HG03045 (cell line): ENCODE data around the gene PPARG.
"Not testable (repeated sequence)": the region's sequence is repeated elsewhere in the genome, so short reads cannot be mapped to it uniquely, and the experiment has no call there.

Source experiments
- ATAC-seq: cut with Tn5 transposase; IDR thresholded peaks from one replicate; pipeline ENCODE4 v1.9.1; 2021; ENCODE audit warnings: mild to moderate bottlenecking, moderate library complexity; ENCODE audit not compliant: unreplicated experiment

Gene PPARG

DNA sequence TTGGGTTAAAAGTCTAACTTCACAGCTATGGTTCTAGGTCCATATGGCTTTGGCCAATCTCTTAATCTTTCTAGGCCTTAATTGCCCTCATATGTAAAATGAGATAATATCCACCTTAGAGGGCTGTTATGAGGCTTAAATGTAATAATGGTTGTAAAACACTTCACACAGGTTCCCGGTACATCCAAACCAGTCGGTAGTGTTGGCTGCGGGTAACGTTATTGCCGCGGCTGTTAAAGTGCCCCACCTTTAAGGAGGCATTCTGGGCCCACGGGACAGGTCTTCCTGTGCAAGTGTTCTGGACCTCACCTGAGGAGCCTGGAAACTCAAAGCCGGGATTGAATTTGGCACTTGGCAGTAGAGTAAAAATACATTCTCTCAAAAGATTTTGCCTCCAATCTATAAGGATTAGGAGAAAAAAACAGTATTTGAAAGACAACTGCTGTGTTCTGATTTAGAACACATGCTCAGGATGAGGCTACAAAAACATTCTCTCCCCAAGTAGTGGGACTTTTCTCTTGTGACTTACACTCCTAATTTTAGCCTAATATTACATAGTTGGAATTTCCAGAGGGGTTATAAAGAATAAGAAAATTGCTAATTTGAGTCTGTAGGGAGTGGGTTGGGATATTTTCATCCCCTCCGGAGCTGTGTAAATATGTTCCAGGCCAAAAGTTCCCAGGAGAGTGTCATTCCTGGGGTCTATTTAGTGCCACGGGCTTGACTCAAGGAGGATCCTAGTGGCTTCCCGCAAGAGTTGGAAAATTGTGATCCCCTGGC is 150.5 kb downstream of the PPARG start:
- no peak for ATAC-seq

DNA sequence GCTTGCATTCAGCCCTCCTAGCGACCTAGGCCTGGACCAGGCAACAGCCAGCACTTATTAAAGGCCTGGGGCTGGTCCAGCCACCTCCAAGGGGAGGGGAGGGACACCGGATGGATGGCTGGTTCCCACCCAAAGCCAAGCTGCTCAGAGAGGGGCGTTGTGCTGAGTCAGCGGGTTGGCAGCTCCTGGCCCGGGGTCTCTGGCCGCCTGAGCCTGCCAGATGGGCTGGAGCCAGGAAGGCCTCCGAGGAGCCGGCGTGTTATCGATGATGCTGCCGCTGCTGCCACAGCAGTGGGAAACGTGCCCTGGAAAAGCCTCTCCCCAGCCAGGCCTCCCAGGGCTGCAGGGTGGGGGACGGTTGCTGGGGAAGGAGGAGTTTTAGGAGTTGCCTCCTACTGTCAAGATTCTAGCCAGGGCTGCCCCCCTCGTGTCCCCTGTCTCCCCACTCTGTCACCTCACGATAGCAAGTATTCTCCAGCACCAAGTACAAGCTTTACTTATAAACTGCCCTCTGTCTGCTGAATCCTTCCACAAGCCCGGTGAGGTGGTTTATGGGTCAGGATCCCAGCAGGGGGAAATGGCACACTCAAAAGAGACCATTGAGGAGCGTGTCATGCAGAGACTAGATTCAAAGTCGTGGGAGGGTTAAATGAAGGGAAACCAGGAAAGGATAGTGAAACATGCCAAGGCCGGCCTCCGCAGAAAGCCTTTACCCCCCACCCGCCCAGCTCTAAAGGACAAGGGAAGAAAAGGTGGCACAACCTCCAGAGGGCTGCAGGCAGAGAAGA is 152.3 kb downstream of the PPARG start:
- no peak for ATAC-seq

- ATAC-seq: no peak
Observed at GRCh38 chr3:12442654-12443501, 154.0 kb downstream of the PPARG start.

- no peak for ATAC-seq
Observed at GRCh38 chr3:12443781-12444522, 155.1 kb downstream of the PPARG start.

- no peak for ATAC-seq
Observed at GRCh38 chr3:12444582-12445471, 156.0 kb downstream of the PPARG start.

DNA sequence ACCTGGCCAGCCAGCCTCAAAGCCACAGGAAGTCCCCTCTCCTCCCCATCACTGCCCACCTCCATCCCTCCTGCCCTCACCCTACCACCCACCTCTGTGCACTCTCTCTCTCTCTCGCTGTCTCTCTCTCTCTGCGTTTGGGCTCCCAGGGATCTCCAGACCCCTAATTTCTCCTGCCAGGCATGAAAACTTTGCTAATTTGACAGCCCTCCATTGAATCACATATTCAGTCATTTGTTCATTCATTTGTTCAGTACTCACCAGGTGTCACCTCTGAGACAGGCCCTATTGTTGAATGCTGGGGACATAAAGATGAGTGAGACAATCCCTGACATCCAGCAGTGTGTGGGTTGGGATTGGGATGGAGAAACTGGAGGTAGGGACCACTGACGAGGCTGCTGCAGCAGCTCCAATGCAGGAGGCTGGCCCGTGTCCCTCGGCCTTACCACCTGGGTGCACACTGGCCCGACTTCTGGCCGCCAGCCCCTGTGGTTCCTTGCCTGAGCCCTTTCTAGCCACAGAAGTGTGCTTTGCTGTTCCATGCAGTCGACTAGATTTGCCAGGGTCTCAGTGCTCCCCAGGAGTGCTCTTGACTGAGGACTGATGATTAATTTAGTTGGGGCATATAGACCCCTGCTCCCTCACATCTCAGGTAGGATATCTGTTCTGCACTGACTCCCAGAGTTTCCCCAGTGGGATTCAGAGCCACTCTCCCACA is 156.8 kb downstream of the PPARG start:
- no peak for ATAC-seq

DNA sequence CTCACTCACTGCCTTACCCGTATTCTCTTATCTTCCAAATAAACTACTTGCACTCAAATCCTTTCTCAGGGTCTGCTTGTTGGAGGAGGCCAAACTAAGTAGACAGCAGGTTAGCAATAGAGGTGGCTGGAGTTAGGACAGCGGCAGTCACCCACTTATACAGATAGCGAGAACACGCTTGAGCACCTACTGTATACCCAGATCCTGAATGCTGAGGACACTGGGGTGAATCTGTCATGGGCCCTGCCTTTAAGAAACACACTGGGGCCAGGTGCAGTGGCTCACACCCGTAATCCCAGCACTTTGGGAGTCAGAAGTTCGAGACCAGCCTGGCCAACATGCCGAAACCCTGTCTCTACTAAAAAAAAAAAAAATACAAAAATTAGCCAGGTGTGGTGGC is 157.4 kb downstream of the PPARG start:
- no peak for ATAC-seq

- no peak for ATAC-seq
Observed at GRCh38 chr3:12447075-12447474, 158.2 kb downstream of the PPARG start.

- not testable (repeated sequence) for ATAC-seq
Observed at GRCh38 chr3:12448404-12449202, 159.7 kb downstream of the PPARG start.

DNA sequence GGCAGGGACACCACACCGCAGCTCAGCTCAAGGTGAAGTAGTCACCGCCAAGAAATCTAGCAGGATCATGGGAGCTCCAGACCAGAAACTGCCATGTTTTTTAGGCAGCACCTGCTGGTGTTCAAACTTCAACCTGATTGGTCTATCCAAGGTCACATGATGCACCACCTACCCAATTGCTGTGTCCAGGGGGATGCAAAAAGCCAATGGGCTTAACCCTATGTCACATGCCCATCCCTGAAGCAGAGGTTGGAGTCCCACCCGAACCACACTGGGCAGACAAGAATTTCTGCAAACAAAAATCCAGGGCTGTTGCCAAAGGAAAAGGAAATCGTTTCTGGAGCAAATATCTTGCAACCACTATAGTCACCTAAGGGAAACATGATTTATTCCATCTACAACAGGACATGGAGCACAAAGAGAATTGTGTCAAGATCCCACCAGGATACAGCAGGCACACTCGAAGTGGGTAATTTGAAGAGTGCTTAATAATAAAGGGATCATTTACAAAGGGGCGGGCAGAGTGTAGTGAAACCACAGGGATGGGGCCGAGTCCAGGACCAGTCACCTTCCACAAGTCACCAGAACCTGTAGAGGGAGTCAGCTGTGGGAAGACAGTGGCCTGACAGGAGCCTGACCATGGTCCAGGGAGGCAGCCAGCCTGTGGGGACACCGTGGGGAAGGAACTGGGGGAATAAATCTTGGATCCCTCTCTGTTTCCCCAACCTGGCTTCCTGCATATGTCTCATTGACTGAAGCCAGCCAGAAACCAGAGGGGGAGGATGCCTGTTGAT is 161.2 kb downstream of the PPARG start:
- ATAC-seq: no peak

DNA sequence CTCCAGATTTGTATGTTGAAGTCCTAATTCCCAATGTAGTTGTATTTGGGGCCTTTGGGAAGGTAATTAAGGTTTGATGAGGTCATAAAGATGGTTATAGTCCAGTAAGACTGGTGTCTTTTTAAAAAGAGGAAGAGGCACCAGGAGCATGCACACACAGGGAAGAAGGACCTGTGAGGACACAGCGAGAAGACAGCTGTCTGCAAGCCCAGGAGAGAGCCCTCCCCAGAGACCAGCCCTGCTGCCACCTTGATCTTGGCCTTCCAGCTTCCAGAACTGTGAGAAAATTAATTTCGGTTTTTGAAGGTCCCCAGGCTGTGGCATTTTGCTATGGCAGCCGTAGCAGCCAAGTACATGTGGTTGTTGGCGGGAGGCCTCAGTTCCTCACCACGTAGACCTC is 162.6 kb downstream of the PPARG start:
- no peak for ATAC-seq

DNA sequence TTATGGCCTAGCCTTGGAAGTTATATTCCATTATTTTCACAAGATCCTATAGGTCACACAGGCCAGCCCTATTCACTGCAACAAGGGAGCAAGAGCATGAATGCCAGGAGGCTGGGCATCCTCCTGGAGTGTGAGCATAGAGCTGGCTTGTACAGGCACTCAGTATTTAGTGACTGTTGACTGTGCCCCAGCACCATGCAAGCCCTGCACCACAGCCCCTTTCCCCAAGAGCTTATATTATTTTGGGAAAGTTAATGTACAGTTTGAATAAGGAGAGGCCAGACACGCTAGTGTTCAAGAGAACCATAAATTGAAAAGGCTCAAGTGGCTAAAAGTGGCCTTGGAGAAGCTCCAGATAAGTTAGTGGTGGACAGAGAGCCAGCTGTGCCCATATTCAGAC is 163.1 kb downstream of the PPARG start:
- ATAC-seq: no peak

GRCh38 chr3:12452361-12453330 is 163.8 kb downstream of the PPARG start:
- no peak for ATAC-seq

GRCh38 chr3:12454076-12454815 is 165.4 kb downstream of the PPARG start:
- no peak for ATAC-seq

DNA sequence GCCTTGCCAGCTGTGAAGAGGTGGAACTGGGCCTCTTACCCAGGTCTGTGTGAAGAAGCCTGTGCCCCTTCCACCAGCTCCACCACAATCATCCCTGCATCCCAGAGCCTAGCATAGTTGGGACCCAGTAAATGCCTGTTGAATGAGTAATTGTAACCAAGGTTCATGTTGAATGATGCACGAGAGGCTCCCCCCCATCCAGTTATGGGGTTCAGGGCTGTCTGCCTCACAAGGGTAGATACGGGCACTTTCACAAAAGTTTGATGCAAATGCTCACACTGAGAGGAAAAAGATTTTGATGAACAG is 165.9 kb downstream of the PPARG start:
- ATAC-seq: no peak

DNA sequence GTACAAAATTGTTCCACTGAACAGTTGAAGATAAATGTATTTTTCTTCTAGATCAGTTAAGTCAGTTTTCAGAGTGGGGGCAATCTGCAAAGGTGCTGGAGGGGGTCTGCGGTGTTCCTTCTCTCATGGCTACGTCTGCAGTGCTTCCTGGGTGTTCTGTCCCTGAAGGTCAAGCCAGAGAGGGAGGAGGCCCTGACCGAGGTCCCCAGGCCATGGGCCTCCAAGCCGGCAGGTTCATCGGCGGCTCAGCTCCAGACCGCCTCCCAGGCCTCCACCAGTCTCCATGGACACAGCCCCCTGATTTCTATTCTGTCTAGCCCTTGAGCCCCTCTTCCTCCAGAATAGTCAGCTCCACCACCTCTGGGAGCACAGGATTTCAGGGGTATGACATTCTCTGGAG is 166.9 kb downstream of the PPARG start:
- no peak for ATAC-seq
